ENCODE data around the gene ZKSCAN2.

The ZKSCAN2 gene

GRCh38 chr16:25222959-25223358 is 34.7 kb downstream of the ZKSCAN2 start:
- no peak for DNase-seq

- DNase-seq, result no peak
Observed at GRCh38 chr16:25219070-25219737, 38.4 kb downstream of the ZKSCAN2 start.

GRCh38 chr16:25217921-25218320 is 39.7 kb downstream of the ZKSCAN2 start:
- no peak for DNase-seq

GRCh38 chr16:25217112-25217511 is 40.5 kb downstream of the ZKSCAN2 start:
- no peak for DNase-seq

- no peak for DNase-seq
Observed at GRCh38 chr16:25213709-25214397, 43.8 kb downstream of the ZKSCAN2 start.

GRCh38 chr16:25212636-25213035 is 45.0 kb downstream of the ZKSCAN2 start:
- DNase-seq, result no peak

GRCh38 chr16:25210758-25211157 is 46.9 kb downstream of the ZKSCAN2 start:
- no peak for DNase-seq

- no peak for DNase-seq
Observed at GRCh38 chr16:25199457-25199856, 58.2 kb downstream of the ZKSCAN2 start.

GRCh38 chr16:25198021-25198420 is 59.6 kb downstream of the ZKSCAN2 start:
- no peak for DNase-seq

GRCh38 chr16:25194273-25194878 is 63.3 kb downstream of the ZKSCAN2 start:
- DNase-seq, result no peak

GRCh38 chr16:25192096-25192495 is 65.5 kb downstream of the ZKSCAN2 start:
- no peak for DNase-seq

- no peak for DNase-seq
Observed at GRCh38 chr16:25189305-25189704, 68.3 kb downstream of the ZKSCAN2 start.

- no peak for DNase-seq
Observed at GRCh38 chr16:25187491-25187795, 70.2 kb downstream of the ZKSCAN2 start.
